GM23248 (cell line): ENCODE measurements around the gene NMT1. TPM values are rescaled to one million over a fixed set of nuclear protein-coding genes. Genes with fewer than 3 reads are reported as not detected.
"Not testable (repeated sequence)": the region's sequence is repeated elsewhere in the genome, so short reads cannot be mapped to it uniquely, and the experiment has no call there.

Experiments
- DNase-seq: peaks from one replicate; pipeline ENCODE4 v3.0.0-alpha.2; 2015
- H2AFZ ChIP-seq: fragments of 200-600 bp; sonication (generic); 2 replicates; pipeline ENCODE4 v1.6.1; 2016; ENCODE audit warnings: antibody characterized with exemption
- H3F3A ChIP-seq: fragments of 200-600 bp; sonication (generic); 2 replicates; pipeline ENCODE4 v1.6.1; 2016; ENCODE audit warnings: mild to moderate bottlenecking, antibody characterized with exemption, mixed run types; ENCODE audit not compliant: insufficient read depth
- H3K27ac ChIP-seq: fragments of 200-600 bp; sonication (generic); 2 replicates; pipeline ENCODE4 v1.5.1; 2016; ENCODE audit warnings: mild to moderate bottlenecking
- H3K27me3 ChIP-seq: fragments of 200-600 bp; sonication (generic); replicated peaks from 2 replicates; pipeline ENCODE4 v1.6.1; 2016; ENCODE audit warnings: mild to moderate bottlenecking; ENCODE audit not compliant: insufficient read depth
- H3K36me3 ChIP-seq: fragments of 200-600 bp; sonication (generic); 2 replicates; pipeline ENCODE4 v1.6.1; 2016; ENCODE audit warnings: low read depth, mild to moderate bottlenecking
- H3K4me1 ChIP-seq: fragments of 200-600 bp; sonication (generic); 2 replicates; pipeline ENCODE4 v1.6.1; 2016; ENCODE audit warnings: mild to moderate bottlenecking; ENCODE audit not compliant: insufficient read depth
- H3K4me2 ChIP-seq: fragments of 200-600 bp; sonication (generic); one replicate; pipeline ENCODE4 v1.6.1; 2016; ENCODE audit warnings: mild to moderate bottlenecking; ENCODE audit not compliant: unreplicated experiment
- H3K4me3 ChIP-seq: fragments of 200-600 bp; sonication (generic); 2 replicates; pipeline ENCODE4 v1.5.1; 2016; ENCODE audit warnings: mild to moderate bottlenecking
- H3K79me2 ChIP-seq: fragments of 200-600 bp; sonication (generic); 2 replicates; pipeline ENCODE4 v1.6.1; 2016; ENCODE audit warnings: mild to moderate bottlenecking; ENCODE audit not compliant: insufficient read depth
- H3K9ac ChIP-seq: fragments of 200-600 bp; sonication (generic); 2 replicates; pipeline ENCODE4 v1.6.1; 2016; ENCODE audit warnings: mild to moderate bottlenecking
- H3K9me2 ChIP-seq: fragments of 200-600 bp; sonication (generic); 2 replicates; pipeline ENCODE4 v1.6.1; 2016; ENCODE audit warnings: mixed run types, mild to moderate bottlenecking, moderate library complexity; ENCODE audit not compliant: insufficient read depth
- H3K9me3 ChIP-seq: fragments of 200-600 bp; sonication (generic); one replicate; pipeline ENCODE4 v1.6.1; 2017; ENCODE audit warnings: low read depth
- H4K20me1 ChIP-seq: fragments of 200-600 bp; sonication (generic); 2 replicates; pipeline ENCODE4 v1.6.0; 2016; ENCODE audit not compliant: insufficient read depth
- EZH2 ChIP-seq: fragments of 200-600 bp; sonication (generic); IDR thresholded peaks from 2 replicates; pipeline ENCODE4 v1.6.1; 2018; ENCODE audit warnings: antibody characterized with exemption, mild to moderate bottlenecking; ENCODE audit not compliant: insufficient read depth, poor library complexity, severe bottlenecking
- EZH2phosphoT487 ChIP-seq: fragments of 200-600 bp; sonication (generic); IDR thresholded peaks from 2 replicates; pipeline ENCODE4 v1.6.1; 2018; ENCODE audit warnings: antibody characterized with exemption, moderate library complexity, mild to moderate bottlenecking, low read depth; ENCODE audit not compliant: insufficient read depth
- WGBS, 2 experiments: methylation state at CpG; one replicate each; pipeline ENCODE4 v1.1.6; 2015 to 2017; ENCODE audit warnings: low lambda C conversion rate in 2 of 2, low coverage in 1 of 2; ENCODE audit errors: missing lambda C conversion rate in 2 of 2; 5-methylcytosine and 5-hydroxymethylcytosine counted together
- in situ Hi-C: fragments of 300-500 bp; cut with MboI; formaldehyde crosslinking; loops from 2 replicates; pipeline ENCODE4 v1.15.0; 2020
- polyA plus RNA-seq: library from polyadenylated mRNA; unstranded; fragments of >200 nt; fragmentation: Nextera tagmentation; extraction: Ambion mirVana; gene quantifications from 2 replicates; pipeline ENCODE4 v1.2.1, GENCODE V29; 2016
- total RNA-seq: library from RNA; depleted of rRNA; stranded (reverse); fragments of >200 nt; shearing (Covaris generic); gene quantifications from 2 replicates; pipeline ENCODE4 v1.2.3, GENCODE V29; 2014

The NMT1 gene
- total and polyA plus RNA-seq, 2 experiments from 2014 or later: 61.8 to 95.7 TPM

GRCh38 chr17:45048795-45049563 lies 12.1 kb upstream of the NMT1 start:
- Histone ChIP-seq H3K9me3 (no peaks in the 10 kb centered on the region), H3K9ac (no peak overlapping the region), H3K4me3 (no peak overlapping the region), H3K27ac (no peak overlapping the region), H3K4me2 (no peak overlapping the region), H3K4me1 (peaks cover 26% of the 10 kb centered on the region), H3K27me3 (no peaks in the 10 kb centered on the region), H4K20me1 (no peaks in the 10 kb centered on the region), H3K79me2 (peaks cover 69% of the 10 kb centered on the region), H3K9me2 (no peaks in the 10 kb centered on the region), H3F3A (peaks cover 39% of the 10 kb centered on the region), H2AFZ (no peak overlapping the region), H3K36me3 (no peaks in the 10 kb centered on the region)
- TF ChIP-seq EZH2phosphoT487: no peak
- TF ChIP-seq EZH2: no peak
- in situ Hi-C loops: loop anchor here (25.0 kb wide), 1 partner anchor 287 kb away; the partner anchor contains the start of gene ADAM11
- DNase-seq: peak; percentile 34
- 91 to 92% methylated on average over 8 of the region's 8 CpGs for WGBS, 2 experiments

GRCh38 chr17:45050481-45051059 lies 10.5 kb upstream of the NMT1 start:
- in situ Hi-C loops: loop anchor here (10.0 kb wide), 1 partner anchor 74 kb away; no protein-coding TSS in a partner anchor

GRCh38 chr17:45051060-45051719 lies 9.9 kb upstream of the NMT1 start, which contains the start of gene DCAKD:
Gene DCAKD, minus strand, starts transcription at chr17:45051632. Its CDS starts 16,747 bp downstream, at chr17:45034885.
- Histone ChIP-seq H3K79me2 (peaks cover 52% of the 10 kb centered on the region), H3K9ac (peak within 1 kb of the TSS; percentile 90), H3K36me3 (no peaks in the 10 kb centered on the region), H3F3A (peaks cover 39% of the 10 kb centered on the region), H3K27me3 (no peaks in the 10 kb centered on the region), H3K4me2 (peak within 1 kb of the TSS; percentile 89), H3K4me3 (peak within 1 kb of the TSS; percentile 76), H3K27ac (peak within 1 kb of the TSS; percentile 90), H3K4me1 (peaks cover 26% of the 10 kb centered on the region), H3K9me2 (no peaks in the 10 kb centered on the region), H4K20me1 (no peaks in the 10 kb centered on the region), H2AFZ (peak within 1 kb of the TSS; percentile 80), H3K9me3 (no peaks in the 10 kb centered on the region)
- WGBS, 2 experiments: 0 to 3% methylated on average over 38 to 39 of the region's 56 CpGs
- TF ChIP-seq EZH2: no peak
- TF ChIP-seq EZH2phosphoT487: no peak
- in situ Hi-C loops: loop anchor here (10.0 kb wide), 1 partner anchor 74 kb away; no protein-coding TSS in a partner anchor
- peak; percentile 99 for DNase-seq

More at GRCh38 chr17:45050481-45051059, 10.5 kb upstream of the NMT1 start:
- WGBS, 2 experiments: 3% methylated on average over 14 of the region's 14 CpGs
- H3K9me3 ChIP-seq: no peaks in the 10 kb centered on the region
- TF ChIP-seq EZH2phosphoT487 (no peak), EZH2 (no peak)
- peak overlapping the region; percentile 70 for H2AFZ ChIP-seq
- DNase-seq: peak; percentile 58
- H3K4me2 ChIP-seq: peak overlapping the region; percentile 89
- H3K36me3 ChIP-seq: no peaks in the 10 kb centered on the region
- peaks cover 53% of the 10 kb centered on the region for H3K79me2 ChIP-seq
- peak overlapping the region; percentile 90 for H3K27ac ChIP-seq
- no peaks in the 10 kb centered on the region for H4K20me1 ChIP-seq
- peaks cover 39% of the 10 kb centered on the region for H3F3A ChIP-seq
- H3K27me3 ChIP-seq: no peaks in the 10 kb centered on the region
- H3K9me2 ChIP-seq: no peaks in the 10 kb centered on the region
- H3K4me3 ChIP-seq: peak overlapping the region; percentile 76
- peak overlapping the region; percentile 90 for H3K9ac ChIP-seq
- peaks cover 26% of the 10 kb centered on the region for H3K4me1 ChIP-seq

GRCh38 chr17:45051720-45052051 lies 9.4 kb upstream of the NMT1 start:
- peaks cover 48% of the 10 kb centered on the region for H3K79me2 ChIP-seq
- in situ Hi-C loops: loop anchor here (10.0 kb wide), 1 partner anchor 73 kb away; no protein-coding TSS in a partner anchor
- H4K20me1 ChIP-seq: not testable (repeated sequence)

More at GRCh38 chr17:45051720-45052051, 9.4 kb upstream of the NMT1 start:
- not testable (repeated sequence) for H3K27ac ChIP-seq, H3K36me3 ChIP-seq, H3K27me3 ChIP-seq, DNase-seq, H2AFZ ChIP-seq, H3K9me3 ChIP-seq, H3K4me2 ChIP-seq, H3K9me2 ChIP-seq
- Histone ChIP-seq H3F3A (peaks cover 37% of the 10 kb centered on the region), H3K4me1 (peaks cover 23% of the 10 kb centered on the region), H3K4me3 (peak overlapping the region; percentile 69; the same call in 1 of the 2 replicates), H3K9ac (peak overlapping the region; percentile 76)
- 10% methylated on average over 2 of the region's 54 CpGs; no CpG with 5 or more reads in 1 of the 2 experiments for WGBS, 2 experiments
